GM15510 (cell line): ENCODE data around the gene BRK1.

Experiments
- POLR2A ChIP-seq: IDR thresholded peaks from 3 replicates; pipeline ENCODE4 v1.6.1; 2011; ENCODE audit warnings: borderline replicate concordance; ENCODE audit not compliant: insufficient read length; ENCODE audit errors: extremely low read depth

The BRK1 gene

DNA sequence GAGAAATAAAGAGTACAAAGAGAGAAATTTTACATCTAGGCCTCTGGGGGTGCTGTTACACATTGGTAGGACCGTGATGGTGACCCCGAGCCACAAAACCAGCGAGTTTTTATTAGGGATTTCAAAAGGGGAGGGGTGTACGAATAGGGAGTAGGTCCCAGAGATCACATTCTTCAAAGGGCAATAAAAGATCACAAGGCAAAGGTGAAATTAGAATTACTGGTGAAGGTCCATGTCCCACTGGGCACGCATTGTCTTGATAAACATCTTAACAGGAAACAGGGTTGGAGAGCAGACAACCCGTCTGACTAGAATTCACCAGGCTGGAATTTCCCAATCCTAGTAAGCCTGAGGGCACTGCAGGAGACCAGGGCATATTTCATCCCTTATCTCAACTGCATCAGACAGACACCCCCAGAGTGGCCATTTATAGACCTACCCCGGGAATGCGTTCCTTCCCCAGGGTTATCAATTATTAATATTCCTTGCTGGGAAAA is 53.6 kb downstream of the BRK1 start:
- no peak for TF ChIP-seq POLR2A

DNA sequence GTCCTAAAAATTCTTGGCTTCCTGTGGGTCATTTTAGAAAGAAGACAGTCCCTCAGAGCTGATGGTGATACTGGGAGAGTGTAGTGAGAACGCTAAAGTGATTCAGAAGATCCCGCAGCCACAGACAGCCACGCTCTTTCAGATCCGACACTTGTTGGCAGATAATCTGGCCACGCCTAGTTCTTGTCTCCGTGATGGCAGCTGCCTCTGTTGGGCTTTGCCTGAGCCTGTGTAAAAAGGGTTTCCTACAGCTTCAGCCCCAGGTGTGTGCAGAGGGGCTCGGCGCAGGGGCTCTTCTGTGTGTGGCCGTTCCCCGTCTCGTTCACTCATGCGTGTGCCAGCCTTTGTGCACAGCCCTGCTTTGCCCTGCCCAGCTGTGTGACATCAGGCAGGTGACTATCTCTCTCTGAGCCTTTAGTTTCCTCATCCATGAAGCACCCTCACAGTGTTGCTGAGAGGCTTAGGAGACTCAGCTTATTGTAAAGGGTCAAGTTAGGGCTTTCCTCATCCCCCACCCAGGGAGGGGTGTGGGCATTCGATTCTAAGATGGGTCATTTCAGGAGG is 55.5 kb downstream of the BRK1 start:
- TF ChIP-seq POLR2A: no peak

DNA sequence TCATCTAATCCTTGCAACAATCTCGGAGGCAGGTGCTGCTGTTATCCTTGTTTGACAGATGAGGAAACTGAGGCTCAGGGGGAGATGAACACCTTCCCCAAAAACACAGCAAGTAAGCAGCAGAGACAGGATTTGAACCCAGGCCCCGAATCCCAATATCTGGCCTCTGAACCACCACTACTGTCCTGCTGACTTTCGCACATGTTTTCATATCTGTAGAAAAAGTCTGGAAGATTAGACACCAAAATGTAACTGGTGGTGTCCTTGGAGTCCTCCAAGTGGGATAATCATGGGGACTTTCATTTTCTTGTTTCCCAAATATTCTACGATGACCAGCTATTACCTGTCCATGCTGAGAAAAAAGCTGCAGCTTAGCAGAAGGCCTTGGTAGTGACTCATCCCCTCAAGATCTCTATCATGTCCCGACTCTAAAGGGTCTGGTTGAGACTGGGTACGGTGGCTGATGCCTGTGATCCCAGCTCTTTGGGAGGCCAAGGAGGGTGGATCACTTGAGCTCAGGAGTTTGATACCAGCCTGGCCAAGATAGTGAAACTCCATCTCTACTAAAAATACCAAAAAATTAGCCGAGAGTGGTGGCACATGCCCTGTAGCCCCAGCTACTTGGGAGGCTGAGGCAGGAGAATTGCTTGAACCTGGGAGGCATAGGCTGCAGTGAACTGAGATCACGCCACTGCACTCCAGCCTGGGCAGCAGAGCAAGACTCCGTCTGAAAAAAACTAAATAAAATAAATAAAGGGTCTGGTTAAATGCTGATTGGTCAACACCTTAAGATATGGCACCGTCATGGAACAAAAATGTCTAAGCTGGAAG is 57.8 kb downstream of the BRK1 start:
- no peak for TF ChIP-seq POLR2A

DNA sequence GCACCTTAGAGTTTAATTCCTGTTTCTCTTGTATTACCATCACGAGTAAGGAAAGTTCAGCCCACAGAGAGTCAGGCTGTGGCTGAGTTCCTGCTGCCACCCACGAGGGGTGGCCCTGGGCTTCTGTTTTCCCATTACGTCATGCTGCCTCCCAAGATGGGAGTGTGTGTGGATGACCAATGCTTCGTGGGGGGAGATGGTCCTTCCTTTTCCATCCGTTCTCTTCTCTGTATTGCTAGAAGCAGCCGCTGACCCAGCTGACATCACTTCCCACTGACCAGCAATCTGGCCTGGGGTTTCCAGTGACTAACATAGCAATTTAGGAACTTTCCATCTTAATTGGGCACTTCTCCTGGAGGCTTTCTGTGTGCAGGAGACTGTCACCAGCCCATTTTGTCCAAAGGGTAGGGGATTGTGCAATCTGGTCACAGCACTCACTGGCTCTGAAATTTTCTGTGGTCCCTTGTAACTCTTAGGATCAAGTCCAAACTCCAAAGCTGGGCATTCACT is 58.5 kb downstream of the BRK1 start:
- TF ChIP-seq POLR2A: no peak
